GM12872 (cell line): ENCODE results near the gene SLX4.

Source experiments
- CTCF ChIP-seq: IDR thresholded peaks from 3 replicates; pipeline ENCODE4 v1.5.1; 2011; ENCODE audit warnings: low read depth, mild to moderate bottlenecking, low read length, moderate library complexity; ENCODE audit not compliant: insufficient read depth

Gene SLX4

GRCh38 chr16:3643095-3643730 is 31.8 kb upstream of the SLX4 start:
- TF ChIP-seq CTCF = no peak

- no peak for TF ChIP-seq CTCF
Observed at GRCh38 chr16:3642397-3643094, 31.1 kb upstream of the SLX4 start.

GRCh38 chr16:3641801-3642396 is 30.5 kb upstream of the SLX4 start:
- TF ChIP-seq CTCF = no peak

- TF ChIP-seq CTCF = no peak
Observed at GRCh38 chr16:3640632-3641501, 29.5 kb upstream of the SLX4 start.

- no peak for TF ChIP-seq CTCF
Observed at GRCh38 chr16:3640207-3640606, 28.8 kb upstream of the SLX4 start.

- TF ChIP-seq CTCF = no peak
Observed at GRCh38 chr16:3638916-3639644, 27.7 kb upstream of the SLX4 start.
